Lower leg skin (tissue), 3 donors: ENCODE results near the gene NOBOX.

Experiments
- POLR2A ChIP-seq, 2 donors: fragments of 450-650 bp; IDR thresholded peaks; one replicate each; pipeline ENCODE4 v1.6.1; 2016 to 2017; ENCODE audit warnings: antibody characterized with exemption in 2 of 2, mild to moderate bottlenecking in 1 of 2, moderate library complexity in 1 of 2
- TF ChIP-seq, protein P1 (sequence below), 3 donors: fragments of 450-650 bp; IDR thresholded peaks; one replicate each; pipeline ENCODE4 v1.5.1; 2016; ENCODE audit warnings: antibody characterized with exemption in 3 of 3, mild to moderate bottlenecking in 3 of 3, moderate library complexity in 2 of 3

DNA sequence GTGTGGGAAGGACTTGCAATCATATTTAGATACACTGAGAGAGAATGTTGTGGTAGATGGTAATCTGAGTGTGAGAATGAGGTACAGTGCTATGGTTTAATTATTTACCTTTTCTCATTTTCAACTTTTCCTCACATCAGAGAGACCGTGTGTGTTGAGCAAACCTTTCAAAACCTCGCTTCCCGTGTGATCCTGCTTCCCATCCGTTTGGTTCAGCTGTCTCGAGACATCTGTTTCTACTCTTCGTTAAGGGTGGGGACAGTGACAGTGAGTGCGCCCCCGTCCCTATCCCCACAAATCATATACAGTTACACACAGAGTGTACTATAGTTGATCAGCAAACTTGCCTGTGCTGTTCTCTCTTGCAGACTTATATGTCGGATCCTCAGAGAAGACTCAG, 33.0 kb upstream of the NOBOX start:
- TF ChIP-seq, protein P1, sequence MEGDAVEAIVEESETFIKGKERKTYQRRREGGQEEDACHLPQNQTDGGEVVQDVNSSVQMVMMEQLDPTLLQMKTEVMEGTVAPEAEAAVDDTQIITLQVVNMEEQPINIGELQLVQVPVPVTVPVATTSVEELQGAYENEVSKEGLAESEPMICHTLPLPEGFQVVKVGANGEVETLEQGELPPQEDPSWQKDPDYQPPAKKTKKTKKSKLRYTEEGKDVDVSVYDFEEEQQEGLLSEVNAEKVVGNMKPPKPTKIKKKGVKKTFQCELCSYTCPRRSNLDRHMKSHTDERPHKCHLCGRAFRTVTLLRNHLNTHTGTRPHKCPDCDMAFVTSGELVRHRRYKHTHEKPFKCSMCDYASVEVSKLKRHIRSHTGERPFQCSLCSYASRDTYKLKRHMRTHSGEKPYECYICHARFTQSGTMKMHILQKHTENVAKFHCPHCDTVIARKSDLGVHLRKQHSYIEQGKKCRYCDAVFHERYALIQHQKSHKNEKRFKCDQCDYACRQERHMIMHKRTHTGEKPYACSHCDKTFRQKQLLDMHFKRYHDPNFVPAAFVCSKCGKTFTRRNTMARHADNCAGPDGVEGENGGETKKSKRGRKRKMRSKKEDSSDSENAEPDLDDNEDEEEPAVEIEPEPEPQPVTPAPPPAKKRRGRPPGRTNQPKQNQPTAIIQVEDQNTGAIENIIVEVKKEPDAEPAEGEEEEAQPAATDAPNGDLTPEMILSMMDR (IDR thresholded peaks at IDR 0.05): no peak
- no peak for TF ChIP-seq POLR2A (IDR thresholded peaks at IDR 0.05)
